Skeletal muscle tissue (tissue), 4 donors: ENCODE measurements around the gene LDLRAD1. TPM values are rescaled to one million over a fixed set of nuclear protein-coding genes. Genes with fewer than 3 reads are reported as not detected.
"Not testable (repeated sequence)": the region's sequence is repeated elsewhere in the genome, so short reads cannot be mapped to it uniquely, and the experiment has no call there.

Source experiments
- H3K27ac ChIP-seq: one replicate; pipeline ENCODE4 v1.7.0; 2013; ENCODE audit warnings: mild to moderate bottlenecking, low read depth, low read length, inconsistent platforms
- H3K27me3 ChIP-seq, 3 donors: one replicate each; pipeline ENCODE4 v1.7.0; 2013; ENCODE audit warnings: low read length in 3 of 3; ENCODE audit not compliant: control insufficient read depth in 3 of 3, insufficient read depth in 3 of 3
- H3K36me3 ChIP-seq, 3 donors: one replicate each; pipeline ENCODE4 v1.7.0; 2013; ENCODE audit warnings: low read length in 3 of 3; ENCODE audit not compliant: control insufficient read depth in 3 of 3, insufficient read depth in 3 of 3
- H3K4me1 ChIP-seq, 3 donors: one replicate each; pipeline ENCODE4 v1.7.0; 2013; ENCODE audit warnings: low read length in 3 of 3, mild to moderate bottlenecking in 3 of 3; ENCODE audit not compliant: control insufficient read depth in 3 of 3, insufficient read depth in 3 of 3
- H3K4me3 ChIP-seq, 3 donors: one replicate each; pipeline ENCODE4 v1.7.0; 2013; ENCODE audit warnings: low read length in 3 of 3
- H3K9ac ChIP-seq, 3 donors: one replicate each; pipeline ENCODE4 v1.7.0; 2013; ENCODE audit warnings: low read length in 3 of 3, mild to moderate bottlenecking in 3 of 3, moderate library complexity in 2 of 3, low read depth in 1 of 3
- H3K9me3 ChIP-seq, 3 donors: one replicate each; pipeline ENCODE4 v1.7.0; 2013; ENCODE audit warnings: low read length in 3 of 3; ENCODE audit not compliant: control insufficient read depth in 3 of 3
- total RNA-seq: library from RNA; depleted of rRNA; stranded (reverse); fragments of >200 nt; gene quantifications from one replicate; pipeline ENCODE4 v1.2.3, GENCODE V29; 2014
- donor health status: Osteomylitis.

Gene LDLRAD1
- total RNA-seq, 1 donor from 2014 or later: not detected

DNA sequence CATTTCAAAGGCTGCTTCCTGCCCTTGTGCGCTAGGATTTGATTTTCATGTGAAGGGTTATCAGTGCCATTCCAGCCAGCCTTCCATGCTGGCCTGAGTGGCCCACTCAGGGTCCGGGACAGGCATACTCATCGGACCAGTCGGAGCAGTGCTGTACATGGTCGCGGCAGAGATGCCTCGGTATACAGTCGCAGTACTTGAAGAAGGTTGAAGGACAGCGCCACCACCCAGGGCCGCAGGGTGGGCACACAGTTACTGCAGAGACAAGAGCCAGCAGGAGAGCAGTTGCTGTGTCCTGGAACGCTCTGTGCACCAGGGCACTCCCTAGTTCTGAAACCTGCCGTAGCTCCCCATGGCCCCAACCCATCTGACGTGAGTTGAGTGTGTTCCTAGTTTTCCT, 9.1 kb downstream of the LDLRAD1 start:
- Histone ChIP-seq H3K27me3 (peaks cover 13 to 37% (median 32%) of the 10 kb centered on the region in 3 donors), H3K9me3 (no peaks in the 10 kb centered on the region), H3K4me3 (no peak overlapping the region), H3K36me3 (no peaks in the 10 kb centered on the region), H3K9ac (no peak overlapping the region), H3K27ac (no peak overlapping the region), H3K4me1 (no peaks in the 10 kb centered on the region)

DNA sequence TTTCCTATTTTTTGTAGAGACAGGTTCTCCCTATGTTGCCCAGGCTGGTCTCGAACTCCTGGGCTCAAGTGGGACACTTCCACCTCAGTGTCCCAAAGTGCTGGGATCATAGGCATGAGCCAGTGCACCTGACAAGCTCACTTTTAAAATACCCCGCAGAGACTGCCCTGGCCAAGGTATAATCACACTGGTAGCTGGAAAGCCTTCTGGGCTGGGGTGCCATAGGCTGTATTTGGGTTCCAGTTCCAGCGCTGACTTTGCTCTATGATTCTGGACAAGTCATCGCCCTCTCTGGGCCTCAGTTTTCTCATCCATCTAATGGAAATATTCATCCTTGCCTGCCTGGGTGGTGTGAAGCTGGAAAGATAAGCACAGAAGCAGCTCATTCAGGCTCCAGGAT, 10.4 kb downstream of the LDLRAD1 start:
- Histone ChIP-seq H3K9ac (no peak overlapping the region), H3K4me3 (no peak overlapping the region), H3K27ac (no peak overlapping the region), H3K36me3 (no peaks in the 10 kb centered on the region), H3K9me3 (no peaks in the 10 kb centered on the region), H3K4me1 (no peaks in the 10 kb centered on the region), H3K27me3 (peaks cover 7 to 25% (median 20%) of the 10 kb centered on the region in 3 donors)

DNA sequence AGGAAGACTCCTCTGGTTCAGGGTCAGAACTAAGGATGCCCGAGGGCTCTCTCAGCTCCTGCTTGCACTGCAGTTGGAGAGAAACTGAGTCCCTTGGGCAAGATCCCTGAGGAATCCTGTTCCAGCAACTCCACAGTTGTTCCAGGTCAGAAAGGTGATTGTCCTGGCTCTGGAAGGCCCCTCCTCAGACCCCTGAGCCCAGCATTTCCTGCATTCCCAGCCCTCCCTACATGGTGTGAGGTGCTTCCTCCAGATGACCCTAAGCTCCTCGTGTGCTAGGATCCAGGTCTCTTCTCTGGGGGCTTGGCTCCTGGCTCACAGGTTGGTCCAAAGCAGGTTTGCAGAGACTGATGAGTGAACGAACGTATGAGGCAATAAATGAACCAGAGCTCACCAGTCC, 11.5 kb downstream of the LDLRAD1 start:
- H3K27ac ChIP-seq: no peak overlapping the region
- H3K9ac ChIP-seq: no peak overlapping the region
- H3K9me3 ChIP-seq: no peaks in the 10 kb centered on the region
- H3K27me3 ChIP-seq: peaks cover 4 to 25% (median 13%) of the 10 kb centered on the region in 3 donors
- no peaks in the 10 kb centered on the region for H3K36me3 ChIP-seq
- H3K4me3 ChIP-seq: no peak overlapping the region
- no peaks in the 10 kb centered on the region for H3K4me1 ChIP-seq

DNA sequence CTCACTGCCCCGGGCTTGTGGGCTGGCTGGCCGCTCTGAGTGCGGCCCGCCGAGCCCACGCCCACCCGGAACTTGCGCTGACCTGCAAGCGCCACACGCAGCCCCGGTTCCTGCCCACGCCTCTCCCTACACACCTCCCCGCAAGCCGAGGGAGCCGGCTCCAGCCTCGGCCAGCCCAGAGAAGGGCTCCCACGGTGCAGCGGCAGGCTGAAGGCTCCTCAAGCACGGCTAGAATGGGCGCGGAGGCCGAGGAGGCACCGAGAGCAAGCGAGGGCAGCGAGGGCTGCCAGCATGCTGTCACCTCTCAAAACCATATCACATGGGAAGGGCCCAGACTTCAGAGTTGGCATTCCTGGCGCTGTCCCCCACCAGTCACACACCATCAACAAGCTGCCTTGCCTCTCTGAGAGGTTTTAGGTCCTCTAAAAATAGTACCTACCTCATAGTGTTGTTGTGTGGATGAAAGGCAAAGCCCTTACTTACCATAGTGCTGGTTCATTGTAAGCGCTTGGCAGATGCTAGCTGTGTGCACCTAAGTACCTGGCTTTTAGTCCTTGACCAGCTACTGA, 13.4 kb downstream of the LDLRAD1 start:
- H3K36me3 ChIP-seq: no peaks in the 10 kb centered on the region
- no peak overlapping the region for H3K27ac ChIP-seq
- no peaks in the 10 kb centered on the region for H3K9me3 ChIP-seq
- H3K4me3 ChIP-seq: no peak overlapping the region
- peaks cover 4 to 12% (median 4%) of the 10 kb centered on the region in 3 donors for H3K27me3 ChIP-seq
- H3K4me1 ChIP-seq: no peaks in the 10 kb centered on the region
- no peak overlapping the region for H3K9ac ChIP-seq

GRCh38 chr1:54003750-54004480, 14.1 kb downstream of the LDLRAD1 start:
- H3K9me3 ChIP-seq, H3K4me3 ChIP-seq, H3K36me3 ChIP-seq, H3K9ac ChIP-seq, H3K4me1 ChIP-seq, H3K27ac ChIP-seq, H3K27me3 ChIP-seq: not testable (repeated sequence)

DNA sequence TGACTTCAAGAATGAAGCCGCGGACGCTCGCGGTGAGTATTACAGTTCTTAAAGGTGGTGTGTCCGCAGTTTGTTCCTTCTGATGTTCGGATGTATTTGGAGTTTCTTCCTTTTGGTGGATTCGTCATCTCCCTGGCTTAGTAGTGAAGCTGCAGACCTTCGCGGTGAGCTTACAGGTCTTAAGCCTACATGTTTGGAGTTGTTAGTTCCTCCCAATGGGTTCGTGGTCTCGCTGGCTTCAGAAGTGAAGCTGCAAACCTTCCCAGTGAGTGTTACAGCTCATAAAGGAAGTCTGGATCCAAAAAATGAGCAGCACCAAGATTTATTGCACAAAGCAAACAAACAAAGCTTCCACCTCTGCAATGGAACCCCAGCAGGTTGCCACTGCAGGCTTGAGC, 14.7 kb downstream of the LDLRAD1 start:
- H3K9me3 ChIP-seq: no peaks in the 10 kb centered on the region
- no peaks in the 10 kb centered on the region for H3K4me1 ChIP-seq
- no peak overlapping the region for H3K9ac ChIP-seq
- H3K27ac ChIP-seq: no peak overlapping the region
- H3K27me3 ChIP-seq: peaks cover 0 to 8% (median 2%) of the 10 kb centered on the region in 3 donors
- no peak overlapping the region for H3K4me3 ChIP-seq
- no peaks in the 10 kb centered on the region for H3K36me3 ChIP-seq

DNA sequence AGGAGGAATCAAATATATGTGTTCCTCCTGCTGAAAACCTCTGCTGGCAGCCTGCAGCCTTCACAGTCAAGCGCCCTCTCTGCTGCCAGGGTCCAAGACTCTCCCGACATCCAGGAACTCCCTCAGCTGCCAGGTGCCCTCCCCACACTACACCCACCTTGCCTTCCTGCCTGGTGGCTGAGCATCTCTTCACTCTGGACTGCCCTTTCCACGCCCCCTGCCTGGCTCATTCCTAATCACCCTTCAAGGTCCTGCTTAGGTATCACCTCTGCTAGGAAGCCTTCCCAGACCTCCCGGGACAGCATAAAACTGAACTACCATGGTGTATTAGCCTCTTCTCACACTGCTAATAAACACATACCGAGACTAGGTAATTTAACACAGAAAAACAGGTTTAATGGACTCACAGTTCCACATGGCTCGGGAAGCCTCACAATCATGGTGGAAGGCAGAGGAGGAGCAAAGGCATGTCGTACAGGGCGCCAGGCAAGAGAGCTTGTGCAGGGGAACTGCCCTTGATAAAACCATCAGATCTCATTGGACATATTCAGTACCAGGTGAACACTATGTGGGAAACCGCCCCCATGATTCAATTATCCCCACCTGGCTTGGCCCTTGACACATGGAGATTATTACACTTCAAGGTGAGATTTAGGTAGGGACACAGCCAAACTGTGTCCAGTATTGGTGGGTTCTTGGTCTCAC, 15.3 kb downstream of the LDLRAD1 start:
- Histone ChIP-seq H3K27ac (no peak overlapping the region), H3K9me3 (no peaks in the 10 kb centered on the region), H3K36me3 (no peaks in the 10 kb centered on the region), H3K27me3 (peaks cover 0 to 6% (median 2%) of the 10 kb centered on the region in 3 donors), H3K4me1 (no peaks in the 10 kb centered on the region), H3K4me3 (no peak overlapping the region), H3K9ac (no peak overlapping the region)

GRCh38 chr1:54001591-54001990, 16.4 kb downstream of the LDLRAD1 start:
- Histone ChIP-seq H3K27me3 (peaks cover 0 to 5% (median 2%) of the 10 kb centered on the region in 3 donors), H3K4me3 (no peak overlapping the region), H3K27ac (no peak overlapping the region), H3K4me1 (no peaks in the 10 kb centered on the region), H3K36me3 (no peaks in the 10 kb centered on the region), H3K9me3 (no peaks in the 10 kb centered on the region), H3K9ac (no peak overlapping the region)

DNA sequence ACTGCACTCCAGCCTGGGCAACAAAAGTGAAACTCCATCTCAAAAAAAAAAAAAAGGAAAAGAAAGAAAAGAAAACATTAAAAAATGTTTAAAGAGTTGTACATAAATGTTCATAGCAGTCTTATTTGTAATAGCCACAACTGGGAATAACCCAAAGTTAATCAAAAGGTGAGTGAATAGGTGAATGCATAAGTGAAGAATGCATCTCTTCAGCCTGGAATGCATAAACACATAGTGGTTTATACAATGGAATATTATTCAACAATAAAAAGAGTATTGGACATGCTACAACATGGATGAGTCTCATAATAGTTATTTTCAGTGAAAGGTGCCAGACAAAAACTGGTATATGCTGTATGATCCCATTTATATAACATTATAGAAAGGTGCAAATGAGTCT, 18.1 kb downstream of the LDLRAD1 start:
- no peak overlapping the region for H3K27ac ChIP-seq
- no peaks in the 10 kb centered on the region for H3K36me3 ChIP-seq
- H3K27me3 ChIP-seq: peaks cover 0 to 2% (median 0%) of the 10 kb centered on the region in 3 donors
- H3K9ac ChIP-seq: no peak overlapping the region
- no peak overlapping the region for H3K4me3 ChIP-seq
- H3K4me1 ChIP-seq: no peaks in the 10 kb centered on the region
- no peaks in the 10 kb centered on the region for H3K9me3 ChIP-seq

DNA sequence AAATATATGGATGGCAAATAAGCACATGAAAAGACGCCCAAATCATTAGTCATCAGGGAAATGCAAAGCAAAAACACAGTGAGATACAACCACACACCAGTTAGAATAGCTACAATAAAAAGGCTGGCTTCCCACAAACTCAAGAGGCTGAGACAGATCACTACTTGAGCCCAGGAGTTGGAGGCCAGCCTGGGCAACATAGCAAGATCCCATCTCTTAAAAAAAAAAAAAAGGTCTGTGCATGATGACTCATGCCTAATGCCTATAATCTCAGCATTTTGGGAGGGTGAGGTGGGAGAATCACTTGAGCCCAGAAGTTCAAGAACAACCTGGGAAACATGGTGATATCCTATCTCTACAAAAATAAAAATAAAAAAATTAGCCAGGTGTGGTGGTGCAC, 19.8 kb downstream of the LDLRAD1 start:
- no peaks in the 10 kb centered on the region for H3K4me1 ChIP-seq
- no peak overlapping the region for H3K27ac ChIP-seq
- H3K9ac ChIP-seq: no peak overlapping the region
- H3K9me3 ChIP-seq: no peaks in the 10 kb centered on the region
- peaks cover 0 to 2% (median 0%) of the 10 kb centered on the region in 3 donors for H3K27me3 ChIP-seq
- no peak overlapping the region for H3K4me3 ChIP-seq
- H3K36me3 ChIP-seq: no peaks in the 10 kb centered on the region
